Panc1 (cell line): ENCODE data around the gene WDFY2.

Experiments
- CTCF ChIP-seq: fragments of 450-650 bp; IDR thresholded peaks from 2 replicates; pipeline ENCODE4 v1.5.1; 2017; ENCODE audit warnings: mild to moderate bottlenecking
- POLR2AphosphoS5 ChIP-seq: IDR thresholded peaks from 2 replicates; pipeline ENCODE4 v1.6.1; 2012; ENCODE audit warnings: mild to moderate bottlenecking, low read depth, low read length, moderate library complexity
- REST ChIP-seq, 2 experiments: IDR thresholded peaks; 2 replicates each; pipeline ENCODE4 v1.6.1; 2011 to 2012; ENCODE audit warnings: low read depth in 2 of 2, control low read depth in 1 of 2, low read length in 1 of 2, mild to moderate bottlenecking in 1 of 2, moderate library complexity in 1 of 2; ENCODE audit not compliant: insufficient read depth in 1 of 2
- SIN3A ChIP-seq: IDR thresholded peaks from 2 replicates; pipeline ENCODE4 v1.6.1; 2012; ENCODE audit warnings: low read depth, mild to moderate bottlenecking, low read length, moderate library complexity, borderline replicate concordance; ENCODE audit not compliant: insufficient read depth
- TCF7L2 ChIP-seq: IDR thresholded peaks from 2 replicates; pipeline ENCODE4 v1.6.1; 2011; ENCODE audit warnings: mild to moderate bottlenecking, low read depth, low read length, inconsistent platforms

- TF ChIP-seq CTCF, result no peak
- no peak for TF ChIP-seq POLR2AphosphoS5
- no peak for TF ChIP-seq REST (IDR thresholded peaks at IDR 0.05; ENCODE audit: insufficient read depth in 1 of 2, low read depth in 2 of 2, low read length in 1 of 2)
- no peak for TF ChIP-seq TCF7L2
- TF ChIP-seq SIN3A, result no peak
These were observed 1.4 kb downstream of the WDFY2 start for GRCh38 chr13:51585696-51586095.
